LNCAP (cell line): ENCODE data around the gene UBAC2.

Source experiments
- CTCF ChIP-seq: fragments of 450-650 bp; IDR thresholded peaks from 2 replicates; pipeline ENCODE4 v1.5.1; 2017; ENCODE audit warnings: mild to moderate bottlenecking

Gene UBAC2

GRCh38 chr13:99339230-99339721 lies 138.6 kb downstream of the UBAC2 start:
- TF ChIP-seq CTCF, result no peak

- no peak for TF ChIP-seq CTCF
These were observed 139.2 kb downstream of the UBAC2 start for GRCh38 chr13:99339736-99340397.

- no peak for TF ChIP-seq CTCF
These were observed 140.0 kb downstream of the UBAC2 start for GRCh38 chr13:99340638-99341037.

GRCh38 chr13:99341969-99342722 lies 141.5 kb downstream of the UBAC2 start:
- no peak for TF ChIP-seq CTCF

- TF ChIP-seq CTCF, result no peak
These were observed 142.2 kb downstream of the UBAC2 start for GRCh38 chr13:99342723-99343315.

GRCh38 chr13:99344610-99345208 lies 144.1 kb downstream of the UBAC2 start:
- TF ChIP-seq CTCF, result no peak

DNA sequence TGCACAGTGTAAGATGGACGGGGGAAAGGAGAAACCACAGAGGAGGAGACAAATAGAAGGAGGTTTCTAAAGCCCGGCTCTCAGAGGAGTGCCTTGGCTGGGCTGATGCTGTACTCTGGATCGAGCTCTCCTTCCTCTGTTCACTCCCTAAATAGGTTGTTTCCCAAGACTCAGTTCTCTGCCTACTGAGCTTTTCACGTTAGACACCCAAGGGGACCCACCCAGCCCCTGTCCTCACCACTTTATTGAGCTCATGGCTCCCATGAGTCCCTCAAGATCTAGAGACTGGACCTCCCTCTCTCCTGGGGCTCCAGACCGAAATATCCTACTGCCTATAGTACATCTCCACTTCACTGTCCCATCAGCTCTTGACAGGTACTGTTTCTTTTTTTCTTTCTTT lies 144.7 kb downstream of the UBAC2 start:
- TF ChIP-seq CTCF, result no peak
